ENCODE data around the gene RPS2. TPM values are rescaled to one million over a fixed set of nuclear protein-coding genes. Genes with fewer than 3 reads are reported as not detected.
A peak's percentile ranks its signal among the peaks of the same experiment; 100 is the strongest.

The RPS2 gene
- total and polyA plus RNA-seq, 2 of the 8 experiments (the other 6 are each of a cell fraction or from before 2014, with no cell fraction given), result 4,042 to 16,783 TPM

DNA sequence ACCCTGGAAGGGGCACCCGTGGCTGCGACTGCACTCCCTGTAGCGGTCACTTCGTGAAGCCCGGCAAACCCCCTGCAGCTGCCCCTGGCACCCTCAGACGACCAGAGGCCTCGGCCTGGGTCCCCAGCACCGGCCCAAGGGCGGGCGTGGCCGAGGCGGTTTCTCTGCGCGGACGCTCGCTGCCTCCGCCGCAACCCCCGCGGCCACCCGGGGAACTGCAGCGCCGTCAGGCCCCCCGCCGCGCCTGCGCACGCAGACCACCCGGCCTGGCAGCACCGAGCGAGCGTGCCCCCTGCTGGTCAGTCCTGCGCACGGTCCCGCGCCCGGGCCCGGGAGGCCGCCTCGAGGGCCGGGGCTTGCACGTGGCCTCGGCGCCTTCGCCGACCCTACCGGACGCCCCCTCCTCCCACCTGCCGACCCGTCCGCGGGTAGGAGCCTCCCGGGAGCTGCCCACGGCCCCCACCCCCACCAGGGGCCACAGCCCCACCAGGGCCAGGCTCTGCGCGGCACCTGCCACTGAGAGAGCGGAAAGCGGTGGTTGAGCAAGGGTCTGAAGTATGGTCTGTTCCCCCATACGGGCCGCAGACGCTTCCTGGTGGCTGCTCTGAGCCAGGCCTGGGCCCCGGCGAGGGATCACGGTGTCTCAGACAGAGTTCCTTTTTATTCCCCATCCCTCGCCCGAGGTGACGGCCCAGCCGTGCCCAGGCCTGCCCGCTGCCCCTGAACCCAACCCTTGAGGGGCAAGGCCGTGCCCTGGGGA lies 34.9 kb downstream of the RPS2 start (continued):
- TF ChIP-seq, protein P1, sequence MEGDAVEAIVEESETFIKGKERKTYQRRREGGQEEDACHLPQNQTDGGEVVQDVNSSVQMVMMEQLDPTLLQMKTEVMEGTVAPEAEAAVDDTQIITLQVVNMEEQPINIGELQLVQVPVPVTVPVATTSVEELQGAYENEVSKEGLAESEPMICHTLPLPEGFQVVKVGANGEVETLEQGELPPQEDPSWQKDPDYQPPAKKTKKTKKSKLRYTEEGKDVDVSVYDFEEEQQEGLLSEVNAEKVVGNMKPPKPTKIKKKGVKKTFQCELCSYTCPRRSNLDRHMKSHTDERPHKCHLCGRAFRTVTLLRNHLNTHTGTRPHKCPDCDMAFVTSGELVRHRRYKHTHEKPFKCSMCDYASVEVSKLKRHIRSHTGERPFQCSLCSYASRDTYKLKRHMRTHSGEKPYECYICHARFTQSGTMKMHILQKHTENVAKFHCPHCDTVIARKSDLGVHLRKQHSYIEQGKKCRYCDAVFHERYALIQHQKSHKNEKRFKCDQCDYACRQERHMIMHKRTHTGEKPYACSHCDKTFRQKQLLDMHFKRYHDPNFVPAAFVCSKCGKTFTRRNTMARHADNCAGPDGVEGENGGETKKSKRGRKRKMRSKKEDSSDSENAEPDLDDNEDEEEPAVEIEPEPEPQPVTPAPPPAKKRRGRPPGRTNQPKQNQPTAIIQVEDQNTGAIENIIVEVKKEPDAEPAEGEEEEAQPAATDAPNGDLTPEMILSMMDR (IDR thresholded peaks at IDR 0.05; ENCODE audit: control extremely low read depth in 1 of 3, insufficient read depth in 1 of 3, low read depth in 1 of 3, low read length in 3 of 3), result peak; percentile 87 to 99 (median 89)

Data from H1 (cell line).